ENCODE measurements around the gene PDE4B.

The PDE4B gene

DNA sequence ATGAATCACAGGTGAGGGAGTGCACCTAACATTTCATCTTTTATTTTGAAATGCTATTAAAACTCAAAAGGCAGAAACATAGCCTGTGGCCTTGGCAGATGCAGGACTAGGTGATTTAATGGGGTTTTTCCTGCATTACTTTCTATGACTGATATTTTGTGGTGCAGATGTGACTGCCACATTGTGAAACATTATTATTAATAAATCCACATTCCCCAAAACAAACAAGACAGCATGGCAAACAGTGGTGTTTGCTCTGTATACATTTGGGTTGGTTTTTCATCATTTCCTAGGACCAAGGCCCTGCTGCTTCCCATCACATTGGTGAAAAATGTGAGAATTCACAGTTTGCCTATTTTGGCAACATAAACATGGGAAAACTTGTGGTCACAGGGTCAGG lies 493.6 kb downstream of the PDE4B start:
- DNase-seq (ENCODE audit: low read depth): no peak

GRCh38 chr1:66288048-66288447 lies 495.4 kb downstream of the PDE4B start:
- DNase-seq (ENCODE audit: low read depth): no peak

- DNase-seq (ENCODE audit: low read depth): no peak
These were observed 498.3 kb downstream of the PDE4B start for GRCh38 chr1:66290761-66291530.

GRCh38 chr1:66291531-66291864 lies 498.8 kb downstream of the PDE4B start:
- no peak for DNase-seq (ENCODE audit: low read depth)

DNA sequence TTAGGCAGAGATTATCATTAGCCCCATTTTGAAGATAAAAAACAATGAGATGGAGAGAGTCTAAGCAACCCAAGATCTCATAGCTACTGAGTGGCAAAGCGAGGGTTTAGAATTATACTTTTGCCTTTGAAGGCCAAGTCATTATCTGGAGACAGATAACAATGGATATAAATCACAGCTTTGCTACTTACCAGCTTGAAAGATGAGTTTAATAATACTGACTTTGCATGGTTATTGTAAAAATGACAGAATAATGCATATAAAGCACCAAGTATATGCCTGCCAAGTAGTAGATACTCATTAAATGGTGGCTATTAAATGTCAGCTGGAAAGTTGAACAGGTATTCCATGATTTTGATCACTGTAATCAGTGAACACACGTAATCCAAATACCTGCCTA lies 499.6 kb downstream of the PDE4B start:
- DNase-seq (ENCODE audit: low read depth): no peak

DNA sequence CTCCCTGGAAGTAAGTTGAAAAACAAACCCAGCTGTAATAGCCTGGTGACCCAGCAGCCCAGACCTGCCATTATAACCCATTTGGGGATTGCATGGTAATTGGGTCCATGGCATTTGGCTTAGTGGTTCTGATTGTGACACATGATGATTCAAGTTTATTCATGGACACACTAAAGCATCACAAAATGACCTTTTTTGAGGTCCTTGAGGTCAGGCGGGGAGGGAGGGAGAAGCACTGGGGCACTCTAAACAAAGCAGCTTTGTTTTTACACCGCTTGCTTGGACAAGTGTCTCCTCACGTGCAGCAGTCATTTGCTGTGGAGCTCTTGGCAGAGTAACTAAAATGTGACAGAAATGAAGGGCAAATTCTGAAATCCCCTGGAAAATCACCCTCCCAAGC lies 500.2 kb downstream of the PDE4B start:
- DNase-seq (ENCODE audit: low read depth): no peak

GRCh38 chr1:66294707-66295370 lies 502.1 kb downstream of the PDE4B start:
- no peak for DNase-seq (ENCODE audit: low read depth)

- no peak for DNase-seq (ENCODE audit: low read depth)
These were observed 503.1 kb downstream of the PDE4B start for GRCh38 chr1:66295803-66296202.

DNA sequence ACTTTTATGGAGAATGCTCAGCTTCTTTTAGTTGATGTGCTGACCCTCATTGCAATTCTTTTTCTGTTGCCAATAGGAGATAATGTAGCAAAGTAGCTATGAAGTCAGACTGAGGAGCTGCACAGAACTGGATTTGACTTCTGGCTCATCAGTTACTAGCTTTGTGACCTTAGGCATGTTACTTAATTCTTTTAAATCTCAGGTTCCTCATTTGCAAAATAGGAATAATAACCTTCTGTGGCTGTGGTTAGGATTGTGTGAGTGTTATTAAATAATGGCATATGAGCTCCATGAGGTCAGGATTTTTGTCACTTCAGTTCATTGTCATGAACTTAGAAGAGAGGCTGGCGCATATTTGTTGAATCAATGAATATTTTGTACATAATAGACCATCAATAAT lies 503.7 kb downstream of the PDE4B start:
- no peak for DNase-seq (ENCODE audit: low read depth)

- no peak for DNase-seq (ENCODE audit: low read depth)
These were observed 504.3 kb downstream of the PDE4B start for GRCh38 chr1:66296951-66297350.

GRCh38 chr1:66298464-66298863 lies 505.8 kb downstream of the PDE4B start:
- no peak for DNase-seq (ENCODE audit: low read depth)

- DNase-seq (ENCODE audit: low read depth): no peak
These were observed 507.7 kb downstream of the PDE4B start for GRCh38 chr1:66300280-66300971.

DNA sequence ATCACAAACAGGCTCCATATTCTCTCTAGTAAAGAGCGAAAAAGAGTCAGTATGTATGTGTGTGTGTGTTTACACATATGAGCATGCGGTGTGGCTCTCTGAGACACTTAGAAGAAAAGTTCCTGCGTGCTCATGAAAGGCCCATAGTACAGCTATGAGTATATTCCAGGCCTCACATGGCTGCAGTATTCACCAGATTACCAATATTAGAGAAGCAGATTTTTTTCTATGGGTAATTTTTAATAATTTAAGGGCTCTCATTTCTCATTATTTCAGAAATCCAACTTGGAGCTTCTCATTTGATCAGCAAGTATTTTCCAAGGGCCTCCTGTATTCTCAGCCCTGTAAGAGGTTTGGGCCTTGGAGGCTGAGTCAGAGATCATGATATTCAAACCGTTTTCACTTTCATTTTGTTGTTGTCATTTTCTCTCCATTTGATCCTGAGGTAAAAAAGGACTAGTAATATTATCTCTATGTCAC lies 508.3 kb downstream of the PDE4B start:
- no peak for DNase-seq (ENCODE audit: low read depth)

GRCh38 chr1:66302184-66302742 lies 509.6 kb downstream of the PDE4B start:
- no peak for DNase-seq (ENCODE audit: low read depth)

DNA sequence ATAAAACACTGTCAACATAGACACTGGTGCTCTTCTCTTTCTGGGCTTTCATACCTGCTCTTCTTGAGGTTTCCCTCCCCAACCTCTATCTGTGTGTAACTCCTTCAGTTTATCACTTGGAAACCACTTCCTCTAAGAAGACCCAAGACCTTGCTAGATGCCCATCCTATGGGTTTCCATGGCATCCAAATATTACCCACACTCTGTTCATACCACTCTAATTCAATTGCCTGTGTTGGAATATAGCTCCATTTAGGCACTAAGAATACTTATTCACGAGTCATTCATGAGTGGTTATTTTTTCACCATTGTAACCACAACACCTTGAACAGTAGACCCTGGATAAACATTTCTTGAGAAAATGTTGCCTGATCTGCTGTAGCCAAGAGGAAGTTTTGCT lies 510.1 kb downstream of the PDE4B start:
- DNase-seq (ENCODE audit: low read depth): no peak

DNA sequence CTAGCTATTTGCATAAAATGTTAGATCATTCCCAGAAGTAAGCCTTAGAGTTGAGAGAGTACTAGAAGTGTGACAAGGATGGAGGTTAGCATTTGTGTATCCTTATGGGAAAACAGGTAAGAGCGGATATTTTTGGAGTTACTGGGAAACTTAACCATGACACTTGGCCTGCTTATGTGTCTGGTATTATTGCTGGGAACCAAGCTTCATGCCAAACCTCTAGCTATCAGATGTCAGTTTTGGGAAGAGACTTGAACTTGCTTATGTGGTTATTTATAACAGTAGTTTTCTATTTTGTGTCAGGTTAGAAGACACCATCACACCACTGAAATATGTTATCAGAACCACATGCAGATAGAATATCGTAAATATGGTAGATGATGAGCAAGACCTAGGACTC lies 511.0 kb downstream of the PDE4B start:
- DNase-seq (ENCODE audit: low read depth): no peak

GRCh38 chr1:66304128-66304527 lies 511.4 kb downstream of the PDE4B start:
- no peak for DNase-seq (ENCODE audit: low read depth)

- DNase-seq (ENCODE audit: low read depth): no peak
These were observed 513.2 kb downstream of the PDE4B start for GRCh38 chr1:66305927-66306326.

DNA sequence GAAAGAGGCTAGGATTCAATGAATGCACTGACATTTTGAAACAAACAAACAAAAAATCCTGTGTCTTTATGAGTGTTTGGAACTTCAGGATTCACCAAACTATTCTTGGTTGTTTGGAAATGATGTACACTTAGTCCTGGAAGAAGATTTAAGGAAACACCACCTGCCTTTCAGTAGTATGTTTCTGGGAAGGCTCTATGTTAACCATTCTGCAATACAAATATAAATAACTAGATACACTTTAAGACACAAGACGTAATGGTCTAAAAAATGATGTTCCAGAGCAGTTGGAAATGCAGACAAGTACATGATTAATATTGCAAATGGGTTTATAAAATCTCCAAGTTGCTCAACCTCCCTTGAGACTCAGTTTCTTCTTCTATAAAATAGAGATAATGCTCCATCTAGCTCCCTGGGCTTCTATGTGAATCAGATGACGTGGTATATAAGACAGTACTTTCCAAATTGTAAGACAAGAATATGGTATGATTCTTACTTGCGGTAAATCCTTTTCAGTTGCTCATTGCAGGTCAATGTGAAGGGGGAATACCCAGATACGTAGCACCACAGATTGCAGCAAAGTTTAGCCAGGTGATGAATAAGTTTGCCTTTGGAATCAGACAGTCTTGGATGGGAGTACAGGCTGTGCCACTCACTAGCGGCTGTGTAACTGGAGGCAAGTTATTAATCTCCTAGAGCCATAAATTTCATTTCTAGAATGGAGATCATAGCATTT lies 516.5 kb downstream of the PDE4B start:
- DNase-seq (ENCODE audit: low read depth): no peak

DNA sequence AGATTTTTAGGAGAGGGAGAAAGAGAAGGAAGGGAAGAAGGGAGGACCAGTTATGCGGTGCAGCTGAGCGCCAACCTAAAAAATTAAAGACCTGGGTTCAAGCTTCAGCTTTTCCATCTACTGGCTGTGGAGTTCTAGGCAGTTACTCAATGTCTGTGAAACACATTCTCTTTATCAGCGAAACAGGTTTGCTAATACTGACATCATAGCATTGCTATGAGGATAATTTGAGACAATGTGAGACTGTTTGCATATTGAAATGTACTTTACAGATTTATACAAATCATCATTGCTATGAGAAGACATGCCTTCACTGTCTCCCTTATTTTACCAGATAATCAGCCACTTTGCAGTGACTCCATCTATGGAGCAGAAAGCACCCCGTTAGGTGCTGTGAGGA lies 518.4 kb downstream of the PDE4B start:
- no peak for DNase-seq (ENCODE audit: low read depth)

DNA sequence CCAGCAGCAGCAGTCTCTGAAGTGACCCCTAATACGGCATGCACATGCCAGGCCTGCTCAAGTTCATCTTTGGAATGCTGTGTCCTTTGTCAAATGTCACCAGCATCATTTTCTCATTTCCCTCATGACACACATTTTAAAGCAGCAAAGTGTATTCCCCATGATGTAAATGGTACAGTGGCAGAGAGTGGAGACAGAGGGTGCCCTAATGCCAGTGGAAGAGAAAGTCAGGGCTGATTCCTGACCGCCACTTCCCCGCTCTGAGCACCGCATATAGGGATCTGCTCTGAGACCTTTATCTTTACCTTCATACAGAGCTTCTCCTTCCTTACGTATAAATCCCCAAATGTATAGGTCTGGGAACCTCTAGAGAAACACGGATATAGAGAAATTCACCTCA lies 518.9 kb downstream of the PDE4B start:
- no peak for DNase-seq (ENCODE audit: low read depth)
